ENCODE results near the gene ESPL1. TPM values are rescaled to one million over a fixed set of nuclear protein-coding genes. Genes with fewer than 3 reads are reported as not detected.

Gene ESPL1
- total and polyA plus RNA-seq, 2 of the 13 experiments (the other 11 are each of a cell fraction or from before 2014, with no cell fraction given): 5.8 to 11.5 TPM

GRCh38 chr12:53267999-53268629 is at the start of gene ESPL1 (continued):
- peak; percentile 67; the same call in 1 of the 2 replicates for TF ChIP-seq HMGXB3 (CRISPR knock-in tag; IDR thresholded peaks at IDR 0.05; ENCODE audit: borderline replicate concordance)
- no peak for TF ChIP-seq IKZF1 (IDR thresholded peaks at IDR 0.05)
- TF ChIP-seq PPARG (CRISPR knock-in tag; conservative IDR thresholded peaks at IDR 0.05): no peak; the same call in 1 of the 2 replicates
- no peak for TF ChIP-seq ZBTB42 (CRISPR knock-in tag; IDR thresholded peaks at IDR 0.05)
- peak; percentile 48; the same call in 1 of the 2 replicates for TF ChIP-seq SNAPC5 (CRISPR knock-in tag; IDR thresholded peaks at IDR 0.05; ENCODE audit: borderline replicate concordance)
- peak; percentile 87 for TF ChIP-seq SIN3B (IDR thresholded peaks at IDR 0.05; ENCODE audit: low read length)
- TF ChIP-seq TBX2 (CRISPR knock-in tag; IDR thresholded peaks at IDR 0.05; ENCODE audit: borderline replicate concordance): no peak; the same call in 1 of the 2 replicates
- TF ChIP-seq ZNF629 (CRISPR knock-in tag; conservative IDR thresholded peaks at IDR 0.05): no peak; the same call in 1 of the 2 replicates
- no peak for TF ChIP-seq PCBP1 (IDR thresholded peaks at IDR 0.05; ENCODE audit: borderline replicate concordance, low read depth, low read length)
- TF ChIP-seq ZNF432 (CRISPR knock-in tag; IDR thresholded peaks at IDR 0.05; ENCODE audit: borderline replicate concordance): no peak
- no peak for TF ChIP-seq HBP1 (CRISPR knock-in tag; IDR thresholded peaks at IDR 0.05; ENCODE audit: low read depth)
- TF ChIP-seq GATAD2A (CRISPR knock-in tag; IDR thresholded peaks at IDR 0.05): 0 out of 2 replicates have a peak, but pooled peaks have one; percentile 34
- peak; percentile 18; the same call in 1 of the 2 replicates for TF ChIP-seq SMC3 (IDR thresholded peaks at IDR 0.05; ENCODE audit: low read length)
- TF ChIP-seq ZNF446 (CRISPR knock-in tag; IDR thresholded peaks at IDR 0.05): no peak
- peak; percentile 71; the same call in 1 of the 2 replicates for TF ChIP-seq MXD1 (CRISPR knock-in tag; IDR thresholded peaks at IDR 0.05)
- no peak for TF ChIP-seq NFE2L1 (CRISPR knock-in tag; IDR thresholded peaks at IDR 0.05; ENCODE audit: borderline replicate concordance)
- TF ChIP-seq MED13 (CRISPR knock-in tag; IDR thresholded peaks at IDR 0.05): no peak
- no peak; the same call in 1 of the 2 replicates for TF ChIP-seq SP2 (CRISPR knock-in tag; IDR thresholded peaks at IDR 0.05)
- TF ChIP-seq FOSL2 (CRISPR knock-in tag; IDR thresholded peaks at IDR 0.05): peak; percentile 35
- no peak for TF ChIP-seq ZNF367 (CRISPR knock-in tag; IDR thresholded peaks at IDR 0.05; ENCODE audit: borderline replicate concordance)
- TF ChIP-seq SMYD3 (CRISPR knock-in tag; IDR thresholded peaks at IDR 0.05): peak; percentile 80
- no peak for TF ChIP-seq ZNF816 (CRISPR knock-in tag; IDR thresholded peaks at IDR 0.05; ENCODE audit: borderline replicate concordance)

Data from HepG2 (cell line).